ENCODE measurements around the gene NKX6-1.

NKX6-1 gene

GRCh38 chr4:84530454-84530853, 31.4 kb upstream of the NKX6-1 start:
- TF ChIP-seq CSRNP3 (CRISPR knock-in tag; IDR thresholded peaks at IDR 0.05): no peak
- peak; percentile 47; the same call in 1 of the 2 replicates for TF ChIP-seq TCF4 (CRISPR knock-in tag; IDR thresholded peaks at IDR 0.05; ENCODE audit: borderline replicate concordance)
- no peak for TF ChIP-seq PATZ1 (CRISPR knock-in tag; IDR thresholded peaks at IDR 0.05; ENCODE audit: borderline replicate concordance)
- no peak for ATAC-seq

GRCh38 chr4:84529169-84529751, 30.2 kb upstream of the NKX6-1 start:
- TF ChIP-seq TCF4 (CRISPR knock-in tag; IDR thresholded peaks at IDR 0.05; ENCODE audit: borderline replicate concordance): no peak
- TF ChIP-seq CREB5 (CRISPR knock-in tag; IDR thresholded peaks at IDR 0.05; ENCODE audit: low read depth): no peak
- TF ChIP-seq ZFP3 (CRISPR knock-in tag; IDR thresholded peaks at IDR 0.05): no peak
- no peak for TF ChIP-seq POU6F1 (CRISPR knock-in tag; IDR thresholded peaks at IDR 0.05; ENCODE audit: borderline replicate concordance, low read depth)
- no peak for TF ChIP-seq ZNF565 (CRISPR knock-in tag; conservative IDR thresholded peaks at IDR 0.05; ENCODE audit: low read depth)
- TF ChIP-seq ZFP30 (CRISPR knock-in tag; IDR thresholded peaks at IDR 0.05): no peak
- no peak for TF ChIP-seq BACH2 (CRISPR knock-in tag; IDR thresholded peaks at IDR 0.05; ENCODE audit: borderline replicate concordance)
- no peak for TF ChIP-seq TOX (CRISPR knock-in tag; IDR thresholded peaks at IDR 0.05; ENCODE audit: borderline replicate concordance)
- no peak for TF ChIP-seq TSHZ2 (CRISPR knock-in tag; IDR thresholded peaks at IDR 0.05)
- no peak for TF ChIP-seq SNAI2 (CRISPR knock-in tag; IDR thresholded peaks at IDR 0.05)
- TF ChIP-seq PATZ1 (CRISPR knock-in tag; IDR thresholded peaks at IDR 0.05; ENCODE audit: borderline replicate concordance): no peak
- TF ChIP-seq PPARA (CRISPR knock-in tag; IDR thresholded peaks at IDR 0.05; ENCODE audit: borderline replicate concordance): no peak
- TF ChIP-seq ZNF70 (CRISPR knock-in tag; IDR thresholded peaks at IDR 0.05): no peak
- no peak for TF ChIP-seq ZNF8 (CRISPR knock-in tag; IDR thresholded peaks at IDR 0.05)
- TF ChIP-seq OSR1 (CRISPR knock-in tag; IDR thresholded peaks at IDR 0.05): no peak
- no peak for TF ChIP-seq GLIS3 (CRISPR knock-in tag; IDR thresholded peaks at IDR 0.05)
- no peak for TF ChIP-seq ARNTL (CRISPR knock-in tag; IDR thresholded peaks at IDR 0.05; ENCODE audit: borderline replicate concordance, low read depth)
- no peak for TF ChIP-seq ESRRG (CRISPR knock-in tag; IDR thresholded peaks at IDR 0.05)
- peak; percentile 66 for ATAC-seq

Data from SK-N-SH treated with all-trans-retinoic acid at 6 μM for 48 hours (cell line).